Endothelial cell of umbilical vein (primary cell): ENCODE results near the gene ZFR2. TPM values are rescaled to one million over a fixed set of nuclear protein-coding genes. Genes with fewer than 3 reads are reported as not detected.

Source experiments
- BruUV-seq: library from RNA; stranded (reverse); fragments of 400-500 nt; replicated peaks from 2 replicates; lab custom pipeline; 2021; lab: Mats Ljungman, UMichigan
- CTCF ChIA-PET: fragments of 300-600, 350-600 bp; sonication (Branson Sonifier 250); formaldehyde crosslinking; loops from one replicate; lab custom pipeline; 2021; ENCODE audit warnings: antibody characterized with exemption, inconsistent platforms; lab: Charles Lee
- POLR2A ChIA-PET: fragments of 300-600, 350-600 bp; sonication (Branson Sonifier 250); formaldehyde crosslinking; loops from one replicate; lab custom pipeline; 2021; ENCODE audit warnings: antibody characterized with exemption, inconsistent platforms; lab: Charles Lee
- DNase-seq: peaks from one replicate; pipeline ENCODE4 v3.0.0-alpha.2; 2011; ENCODE audit warnings: low read depth, low spot score
- FAIRE-seq: peaks from 2 replicates; lab custom pipeline; 2011; peaks lifted over from hg19 to GRCh38; lab: Jason Lieb, UNC
- H2AFZ ChIP-seq: 2 replicates; pipeline ENCODE4 v1.6.0; 2012; ENCODE audit warnings: low read depth, low read length, control low read depth, inconsistent platforms
- H3K27ac ChIP-seq: 2 replicates; pipeline ENCODE4 v1.5.1; 2011; ENCODE audit warnings: low read depth, mild to moderate bottlenecking, control low read depth, low read length, moderate library complexity; ENCODE audit not compliant: insufficient read depth
- H3K27me3 ChIP-seq, 2 experiments: 2 replicates each; pipeline versions ENCODE4 v1.6.0 to v1.6.1; 2011; ENCODE audit warnings: low read length in 2 of 2, mixed read lengths in 1 of 2; ENCODE audit not compliant: control insufficient read depth in 2 of 2, insufficient read depth in 2 of 2
- H3K36me3 ChIP-seq, 2 experiments: 2 replicates in 1 of 2; 3 replicates in 1 of 2; pipeline ENCODE4 v1.5.1; 2011; ENCODE audit warnings: low read length in 2 of 2, mild to moderate bottlenecking in 1 of 2, moderate library complexity in 1 of 2; ENCODE audit not compliant: control insufficient read depth in 2 of 2, insufficient read depth in 2 of 2; ENCODE audit errors: extremely low read depth in 1 of 2
- H3K4me1 ChIP-seq: 3 replicates; pipeline ENCODE4 v1.5.1; 2011; ENCODE audit warnings: mild to moderate bottlenecking, low read length; ENCODE audit not compliant: control insufficient read depth, insufficient read depth; ENCODE audit errors: extremely low read depth
- H3K4me2 ChIP-seq: 2 replicates; pipeline ENCODE4 v1.6.1; 2011; ENCODE audit warnings: low read length, control low read depth, mixed read lengths; ENCODE audit not compliant: insufficient read depth
- H3K4me3 ChIP-seq, 3 experiments: fragments of 200-600 bp in 1 of 3; sonication (generic), shearing (Covaris generic) in 1 of 3; replicated peaks in 1 of 3; 2 replicates each; pipeline ENCODE4 v1.5.1; 2011 to 2016; ENCODE audit warnings: control low read depth in 3 of 3, low read length in 3 of 3, mild to moderate bottlenecking in 2 of 3, inconsistent platforms in 1 of 3, low read depth in 1 of 3, moderate library complexity in 1 of 3; ENCODE audit not compliant: insufficient read depth in 1 of 3
- H3K79me2 ChIP-seq: 2 replicates; pipeline ENCODE4 v1.6.0; 2012; ENCODE audit warnings: low read length, inconsistent platforms; ENCODE audit not compliant: control insufficient read depth, insufficient read depth
- H3K9ac ChIP-seq: replicated peaks from 2 replicates; pipeline ENCODE3; 2011; ENCODE audit warnings: low read length, control low read depth; ENCODE audit not compliant: insufficient read depth; ENCODE audit errors: extremely low read depth
- H3K9me1 ChIP-seq: replicated peaks from 3 replicates; pipeline ENCODE4 v1.6.0; 2011; ENCODE audit warnings: mild to moderate bottlenecking, low read length; ENCODE audit not compliant: control insufficient read depth, insufficient read depth; ENCODE audit errors: extremely low read depth
- H3K9me3 ChIP-seq: replicated peaks from 2 replicates; pipeline ENCODE4 v1.5.1; 2012; ENCODE audit warnings: low read length, inconsistent platforms; ENCODE audit not compliant: control insufficient read depth, insufficient read depth
- H4K20me1 ChIP-seq: replicated peaks from 2 replicates; pipeline ENCODE3; 2011; ENCODE audit warnings: mild to moderate bottlenecking, low read length; ENCODE audit not compliant: control insufficient read depth, insufficient read depth; ENCODE audit errors: extremely low read depth
- EZH2 ChIP-seq: IDR thresholded peaks from 2 replicates; pipeline ENCODE4 v1.6.1; 2012; ENCODE audit warnings: borderline replicate concordance, low read depth, mild to moderate bottlenecking, moderate library complexity, low read length, inconsistent platforms; ENCODE audit not compliant: severe bottlenecking
- FOS ChIP-seq: IDR thresholded peaks from 2 replicates; pipeline ENCODE4 v1.6.1; 2011; ENCODE audit warnings: mild to moderate bottlenecking, low read length, moderate library complexity, borderline replicate concordance; ENCODE audit not compliant: insufficient read depth
- GATA2 ChIP-seq: IDR thresholded peaks from 2 replicates; pipeline ENCODE4 v1.7.0; 2011; ENCODE audit warnings: low read depth, mild to moderate bottlenecking, moderate library complexity, mixed read lengths, low read length; ENCODE audit not compliant: insufficient read length, insufficient read depth
- JUN ChIP-seq: IDR thresholded peaks from 2 replicates; pipeline ENCODE4 v1.6.1; 2011; ENCODE audit warnings: borderline replicate concordance, low read depth; ENCODE audit not compliant: insufficient read length, insufficient read depth
- MYC ChIP-seq: IDR thresholded peaks from one replicate; pipeline ENCODE4 v1.6.1; 2011; ENCODE audit warnings: mild to moderate bottlenecking, low read depth, low read length
- POLR2A ChIP-seq: IDR thresholded peaks from 2 replicates; pipeline ENCODE4 v1.6.1; 2012; ENCODE audit warnings: low read depth, mild to moderate bottlenecking, control low read depth, low read length
- POLR2AphosphoS5 ChIP-seq: IDR thresholded peaks from 2 replicates; pipeline ENCODE4 v1.6.1; 2012; ENCODE audit warnings: low read depth, mild to moderate bottlenecking, control low read depth, low read length, moderate library complexity; ENCODE audit not compliant: insufficient read depth
- dilution Hi-C: fragments of 300-500 bp; cut with MboI; formaldehyde crosslinking; loops from one replicate; pipeline ENCODE4 v1.15.0; 2019; ENCODE audit warnings: low sequenced_read_pairs; ENCODE audit not compliant: extremely low pct_ligation_motif_present
- intact Hi-C: fragments of 100-400 bp; cut with micrococcal nuclease; formaldehyde crosslinking; loops from one replicate; pipeline ENCODE4 v1.10.0; 2022
- polyA plus RNA-seq, 4 experiments: library from polyadenylated mRNA; depleted of rRNA in 3 of 4; stranded (reverse) in 3 of 4; unstranded in 1 of 4; fragments of >200 nt; gene quantifications; 2 replicates each; pipeline versions ENCODE4 v1.2.1 to v1.2.3, GENCODE V29; 2011 to 2012; ENCODE audit warnings: missing spikeins in 1 of 4
- total RNA-seq: library from RNA; stranded (reverse); gene quantifications from 2 replicates; pipeline ENCODE4 v1.2.3, GENCODE V29; 2021
- TF ChIP-seq, protein P1 (sequence below), 2 donors: IDR thresholded peaks; 1 replicate in 1 of 2; 2 replicates in 1 of 2; pipeline ENCODE4 v1.5.1; 2011; ENCODE audit warnings: low read length in 2 of 2, mild to moderate bottlenecking in 2 of 2, moderate library complexity in 2 of 2, control low read depth in 1 of 2, inconsistent platforms in 1 of 2, low read depth in 1 of 2; ENCODE audit not compliant: insufficient read depth in 1 of 2; ENCODE audit errors: extremely low read depth in 1 of 2
- TF ChIP-seq, protein P2 (sequence below): IDR thresholded peaks from 2 replicates; pipeline ENCODE4 v1.6.1; 2011; ENCODE audit not compliant: insufficient read depth, insufficient read length

Gene ZFR2
- total and polyA plus RNA-seq, 2 donors (not counting 3 experiments of a cell fraction or from before 2014, with no cell fraction given): not detected

DNA sequence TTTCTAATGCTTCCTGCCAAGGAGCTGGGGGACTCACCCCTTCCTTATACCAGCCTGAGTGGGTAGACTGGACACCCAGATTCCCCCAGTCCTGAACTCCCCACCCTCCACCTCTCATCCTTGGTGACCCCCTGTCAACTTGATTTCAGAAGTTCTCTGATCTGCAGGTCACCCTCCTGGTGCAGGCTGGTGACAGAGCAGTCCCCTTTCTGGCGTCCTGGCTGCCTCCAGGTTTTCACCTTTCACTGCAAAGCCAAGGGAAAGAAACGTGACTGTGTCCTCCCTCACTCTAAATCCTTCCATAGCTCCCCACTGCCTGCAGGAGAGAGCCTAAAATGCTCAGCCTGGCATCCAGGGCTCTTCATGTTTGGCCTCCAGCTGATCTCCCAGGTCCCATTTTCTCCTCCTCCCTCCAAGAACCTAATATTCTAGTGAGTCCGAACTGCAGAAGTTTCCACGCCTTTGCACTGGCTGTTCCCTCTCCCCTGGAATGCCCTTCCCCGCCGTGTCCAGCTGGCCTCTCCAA, 78.6 kb downstream of the ZFR2 start:
- TF ChIP-seq GATA2 (no peak), JUN (no peak), MYC (no peak), EZH2 (no peak), POLR2AphosphoS5 (no peak), POLR2A (no peak), FOS (no peak)
- TF ChIP-seq, protein P1, sequence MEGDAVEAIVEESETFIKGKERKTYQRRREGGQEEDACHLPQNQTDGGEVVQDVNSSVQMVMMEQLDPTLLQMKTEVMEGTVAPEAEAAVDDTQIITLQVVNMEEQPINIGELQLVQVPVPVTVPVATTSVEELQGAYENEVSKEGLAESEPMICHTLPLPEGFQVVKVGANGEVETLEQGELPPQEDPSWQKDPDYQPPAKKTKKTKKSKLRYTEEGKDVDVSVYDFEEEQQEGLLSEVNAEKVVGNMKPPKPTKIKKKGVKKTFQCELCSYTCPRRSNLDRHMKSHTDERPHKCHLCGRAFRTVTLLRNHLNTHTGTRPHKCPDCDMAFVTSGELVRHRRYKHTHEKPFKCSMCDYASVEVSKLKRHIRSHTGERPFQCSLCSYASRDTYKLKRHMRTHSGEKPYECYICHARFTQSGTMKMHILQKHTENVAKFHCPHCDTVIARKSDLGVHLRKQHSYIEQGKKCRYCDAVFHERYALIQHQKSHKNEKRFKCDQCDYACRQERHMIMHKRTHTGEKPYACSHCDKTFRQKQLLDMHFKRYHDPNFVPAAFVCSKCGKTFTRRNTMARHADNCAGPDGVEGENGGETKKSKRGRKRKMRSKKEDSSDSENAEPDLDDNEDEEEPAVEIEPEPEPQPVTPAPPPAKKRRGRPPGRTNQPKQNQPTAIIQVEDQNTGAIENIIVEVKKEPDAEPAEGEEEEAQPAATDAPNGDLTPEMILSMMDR (IDR thresholded peaks at IDR 0.05; ENCODE audit: extremely low read depth in 1 of 2, insufficient read depth in 1 of 2, low read depth in 1 of 2, low read length in 2 of 2): no peak
- TF ChIP-seq, protein P2, sequence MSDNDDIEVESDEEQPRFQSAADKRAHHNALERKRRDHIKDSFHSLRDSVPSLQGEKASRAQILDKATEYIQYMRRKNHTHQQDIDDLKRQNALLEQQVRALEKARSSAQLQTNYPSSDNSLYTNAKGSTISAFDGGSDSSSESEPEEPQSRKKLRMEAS: no peak
- CTCF ChIA-PET: interaction anchor here (1.5 kb wide), 1 partner anchor 32 kb away, joined by 6 read pairs; no protein-coding TSS in a partner anchor
- no TSS peak for BruUV-seq
- H3K9ac ChIP-seq: no peak overlapping the region
- intact Hi-C loops: no loop called here
- H3K9me3 ChIP-seq: no peaks in the 10 kb centered on the region
- H3K27ac ChIP-seq: no peak overlapping the region
- H3K4me3 ChIP-seq: no peak overlapping the region
- no peaks in the 10 kb centered on the region for H3K79me2 ChIP-seq
- FAIRE-seq: no peak
- H3K9me1 ChIP-seq: no peaks in the 10 kb centered on the region
- POLR2A ChIA-PET: interaction anchor here (0.6 kb wide), 1 partner anchor 96 kb away, joined by 3 read pairs; no protein-coding TSS in a partner anchor
- no peak overlapping the region for H3K4me2 ChIP-seq
- no peak for DNase-seq
- H2AFZ ChIP-seq: no peak overlapping the region
- dilution Hi-C loops: no loop called here
- H4K20me1 ChIP-seq: no peaks in the 10 kb centered on the region
- H3K27me3 ChIP-seq: peaks cover 6% of the 10 kb centered on the region in 2 experiments
- H3K4me1 ChIP-seq: no peaks in the 10 kb centered on the region
- H3K36me3 ChIP-seq: no peaks in the 10 kb centered on the region
